Stimulated activated CD8-positive, alpha-beta memory T cell treated with anti-CD3 and anti-CD28 coated beads, Interleukin-4, amount 100 ng/mL, for 24 hours (primary cell): Measurements from ENCODE around the gene PPM1M.

Experiments used
- DNase-seq: peaks from one replicate; pipeline ENCODE4 v3.0.0-alpha.2; 2020; ENCODE audit warnings: low read depth

PPM1M gene

DNA sequence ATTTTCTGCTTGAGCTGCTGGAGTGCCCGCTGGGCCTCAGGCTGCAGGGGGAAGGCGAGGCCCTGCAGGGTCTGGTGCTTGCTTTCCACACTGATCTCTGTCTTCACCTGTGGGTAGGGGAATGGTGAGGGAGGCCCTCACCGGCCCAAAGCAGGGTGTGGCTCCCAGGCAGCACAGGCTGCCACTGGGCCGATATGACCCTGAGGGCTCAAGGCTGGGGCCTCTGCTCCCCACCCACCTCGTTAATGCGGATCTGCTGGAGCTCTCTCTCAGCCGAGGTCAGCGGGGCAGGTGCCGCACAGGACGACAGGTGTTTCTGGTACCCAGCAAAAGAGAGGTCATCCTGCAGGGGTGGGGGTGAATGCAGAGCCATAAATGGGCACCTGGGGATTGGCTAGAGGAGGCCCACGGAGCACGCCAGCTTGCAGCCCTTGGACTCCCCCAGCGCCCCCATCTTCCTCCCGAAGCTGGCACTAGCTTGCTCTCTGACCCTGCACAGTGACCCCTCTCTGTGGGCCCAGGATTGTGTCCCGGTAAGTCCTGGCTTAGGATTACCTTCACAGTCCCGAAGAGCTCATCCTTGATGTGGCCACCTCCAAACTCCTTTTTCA lies 14.6 kb upstream of the PPM1M start:
- DNase-seq: no peak

GRCh38 chr3:52231502-52232278 lies 13.9 kb upstream of the PPM1M start:
- DNase-seq: peak; percentile 85

DNA sequence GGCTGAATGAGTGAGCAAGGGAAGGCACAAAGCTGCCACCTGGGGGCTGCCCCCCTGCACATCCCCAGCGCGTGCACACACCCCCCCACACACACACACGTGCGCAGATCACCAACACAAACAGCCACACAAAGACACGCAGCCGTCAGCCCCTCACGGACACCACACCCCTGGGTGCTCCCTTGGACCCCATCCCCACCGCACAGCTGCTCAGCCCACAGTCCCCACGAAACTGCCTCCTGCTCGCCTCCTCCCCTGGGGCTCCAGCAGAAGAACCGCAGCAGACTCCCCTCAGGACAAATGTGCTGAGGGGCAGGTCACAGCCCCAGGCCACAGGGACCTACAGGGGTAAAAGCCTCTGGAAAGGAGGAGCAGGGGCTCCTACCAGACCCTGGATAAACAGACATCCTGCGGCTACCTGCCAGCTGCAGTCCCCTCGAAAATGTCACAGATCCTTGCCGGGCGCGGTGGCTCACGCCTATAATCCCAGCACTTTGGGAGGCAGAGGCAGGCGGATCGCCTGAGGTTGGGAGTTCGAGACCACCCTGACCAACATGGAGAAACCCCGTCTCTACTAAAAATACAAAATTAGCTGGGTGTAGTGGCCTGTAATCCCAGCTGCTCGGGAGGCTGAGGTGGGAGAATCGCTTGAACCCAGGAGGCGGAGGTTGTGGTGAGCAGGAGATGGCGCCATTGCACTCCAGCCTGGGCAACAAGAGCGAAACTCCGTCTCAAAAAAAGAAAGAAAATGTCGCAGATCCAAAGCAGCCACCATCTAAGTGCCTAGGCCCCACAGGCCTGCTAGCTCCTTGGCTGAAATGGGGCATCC lies 13.1 kb upstream of the PPM1M start:
- DNase-seq: no peak

DNA sequence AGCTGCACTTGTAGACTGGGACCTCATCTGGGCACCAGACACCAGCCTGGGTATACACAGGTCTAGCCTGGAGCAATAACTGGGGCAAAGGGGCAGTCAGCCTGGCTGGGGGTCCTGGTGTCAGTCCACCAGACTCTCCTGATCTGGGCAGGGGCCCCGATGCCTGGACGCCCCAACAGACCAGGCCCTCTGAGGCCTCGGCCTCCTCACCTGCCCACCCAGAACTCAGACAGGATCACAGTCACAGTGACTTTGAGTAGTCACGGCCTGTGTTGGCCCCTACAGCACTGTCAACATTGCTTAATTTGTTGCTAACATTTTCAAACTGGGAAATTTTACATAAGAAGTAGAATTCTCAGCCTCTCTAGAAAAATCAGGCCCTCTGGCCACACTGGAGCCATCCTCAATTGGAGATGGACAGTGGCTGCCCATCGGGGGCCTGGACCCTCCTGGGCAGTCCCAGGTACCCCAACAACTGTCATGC lies 12.4 kb upstream of the PPM1M start:
- DNase-seq: no peak

GRCh38 chr3:52233968-52234367 lies 11.6 kb upstream of the PPM1M start:
- DNase-seq: no peak

- no peak for DNase-seq
Observed at GRCh38 chr3:52234516-52235447, 10.8 kb upstream of the PPM1M start.

DNA sequence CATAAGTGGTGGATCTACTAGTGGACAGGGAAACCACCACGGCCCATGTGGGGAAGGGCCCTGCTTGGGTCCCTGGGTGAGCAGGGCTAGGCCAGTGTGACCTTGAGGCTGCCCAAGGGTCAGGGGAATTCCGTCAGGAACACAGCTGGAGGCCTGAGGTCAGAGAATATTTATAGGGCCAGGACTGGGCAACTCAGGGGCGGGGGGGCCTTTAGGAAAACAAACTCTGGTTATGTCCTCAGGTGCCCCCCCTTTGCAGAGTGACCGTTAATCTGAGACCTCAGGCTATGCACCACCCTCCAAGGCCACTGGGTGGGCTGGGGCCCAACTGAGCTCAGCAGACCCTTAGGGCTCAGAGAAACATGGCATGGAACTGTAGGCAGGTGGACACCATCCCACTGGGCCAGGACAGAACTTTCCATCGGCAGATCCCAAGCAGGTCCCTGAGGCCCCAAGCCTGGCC lies 9.1 kb upstream of the PPM1M start:
- DNase-seq: no peak

- DNase-seq: no peak
Observed at GRCh38 chr3:52237006-52237656, 8.4 kb upstream of the PPM1M start.

DNA sequence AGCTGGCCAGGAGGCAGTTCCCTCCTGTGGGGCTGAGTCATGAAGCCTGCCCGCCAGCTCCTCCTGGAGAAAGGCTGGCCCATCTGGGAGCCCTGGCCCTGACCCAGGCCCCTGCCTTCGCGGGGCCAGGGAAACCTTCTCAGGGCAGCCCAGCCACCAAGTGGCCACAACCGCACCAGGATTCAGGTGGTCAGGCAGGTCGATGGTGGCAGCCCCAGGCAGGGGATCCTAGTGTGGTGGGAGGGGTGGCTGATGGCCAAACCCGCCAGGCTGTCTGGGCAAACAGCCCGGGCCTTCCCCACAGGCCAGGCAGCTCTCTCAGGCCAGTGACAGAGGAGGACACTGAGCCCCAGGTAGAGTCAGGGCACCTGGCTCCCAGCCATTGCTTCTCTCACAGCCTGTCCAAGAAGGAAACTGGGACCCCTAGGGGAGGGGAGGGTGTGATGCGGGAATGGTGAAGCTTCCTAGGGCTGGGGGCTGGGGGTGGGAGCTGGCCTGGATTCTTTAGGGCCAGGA lies 7.8 kb upstream of the PPM1M start:
- DNase-seq: no peak

GRCh38 chr3:52238193-52238760 lies 7.3 kb upstream of the PPM1M start:
- DNase-seq: no peak

DNA sequence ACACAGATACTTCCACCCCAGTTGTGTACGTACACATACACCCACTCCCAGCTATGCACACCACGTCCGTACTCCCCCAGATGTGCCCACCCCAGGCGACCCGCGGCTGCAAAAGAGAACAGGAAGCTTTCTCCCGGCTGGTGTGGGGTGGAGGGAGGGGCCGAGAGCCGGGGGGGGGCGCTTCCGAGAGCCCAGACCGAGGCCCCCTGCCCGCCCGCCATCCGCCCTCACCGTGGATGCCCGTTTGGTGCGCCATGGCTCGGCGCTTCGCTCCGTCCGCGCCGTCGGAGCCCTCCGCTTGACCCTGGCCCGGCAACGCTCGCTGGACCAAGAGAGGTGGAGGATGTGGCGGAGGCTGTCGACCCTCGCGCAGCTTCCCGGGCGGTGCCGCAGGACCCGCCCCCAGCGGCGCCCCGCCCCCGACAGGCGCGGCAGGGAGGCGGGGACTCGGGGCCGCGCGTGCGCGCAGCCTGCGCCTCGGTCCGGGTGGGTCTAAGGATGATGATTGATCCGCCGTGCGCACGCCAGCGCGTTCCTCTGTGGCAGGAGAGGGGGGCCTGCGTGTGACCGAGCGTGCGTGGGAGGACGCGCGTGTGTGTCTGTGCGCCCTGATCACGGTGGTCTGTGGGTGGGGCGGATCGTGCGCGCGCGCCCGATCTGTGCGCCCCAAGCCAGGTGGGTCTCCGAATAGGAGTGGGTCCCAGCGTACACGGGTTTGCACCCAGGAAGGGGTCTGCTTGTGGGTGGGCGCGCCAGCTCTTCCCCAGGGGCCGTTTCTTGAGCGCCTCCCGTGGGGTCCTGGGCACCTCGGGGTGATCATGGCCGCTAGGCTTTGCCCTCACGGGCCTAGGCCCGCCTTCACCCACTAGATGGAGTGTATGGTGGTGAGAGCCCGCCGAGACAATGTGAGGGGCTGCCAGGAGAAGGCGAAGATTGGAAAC lies 6.5 kb upstream of the PPM1M start, which contains the start of gene TWF2:
TWF2 (minus strand) TSS at position 398 of the 941 bp plus-strand sequence; CDS start at position 256, 142 bp downstream.
- peak; percentile 81 for DNase-seq

- no peak for DNase-seq
Observed at GRCh38 chr3:52240059-52240885, 5.3 kb upstream of the PPM1M start.

- DNase-seq: no peak
Observed at GRCh38 chr3:52240886-52241370, 4.6 kb upstream of the PPM1M start.

DNA sequence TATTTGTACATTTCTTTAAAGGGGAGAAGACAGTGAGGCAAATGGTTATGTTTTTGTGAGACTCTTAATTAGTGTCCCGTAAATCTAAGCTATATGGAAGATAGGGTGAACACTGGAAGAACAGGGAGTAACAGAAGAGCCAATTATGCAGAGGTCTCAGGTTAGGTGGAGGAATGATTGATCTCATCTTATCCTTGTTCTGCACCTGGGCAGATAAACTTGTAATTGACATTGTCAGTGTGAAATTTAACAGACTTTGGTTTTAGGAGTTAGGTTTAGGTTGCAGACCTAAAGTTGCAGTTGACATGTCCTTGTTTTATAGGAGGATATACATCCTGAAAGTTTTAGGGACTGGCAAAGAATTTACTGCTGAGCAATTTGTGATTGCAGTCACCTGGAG lies 3.5 kb upstream of the PPM1M start:
- no peak for DNase-seq

GRCh38 chr3:52243791-52244628 lies 1.5 kb upstream of the PPM1M start:
- no peak for DNase-seq

DNA sequence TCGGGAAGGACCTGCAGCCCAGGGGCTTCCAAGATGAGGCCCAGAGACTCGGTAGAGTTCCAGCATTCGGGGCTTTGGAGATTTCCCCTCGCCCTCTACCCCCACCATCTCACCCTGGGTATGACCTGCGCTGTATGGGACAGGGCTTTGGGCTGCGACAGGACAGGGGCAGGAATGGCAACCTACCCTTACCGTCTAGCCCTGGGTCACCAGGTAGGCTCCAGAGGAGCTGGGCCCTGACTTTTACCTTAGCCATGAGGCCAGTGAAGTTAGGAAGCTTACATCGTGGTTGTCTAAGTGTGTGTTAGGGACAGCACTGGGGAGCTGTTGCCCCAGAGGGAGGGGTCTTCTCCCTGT lies 683 bp downstream of the PPM1M start:
- DNase-seq: no peak

DNA sequence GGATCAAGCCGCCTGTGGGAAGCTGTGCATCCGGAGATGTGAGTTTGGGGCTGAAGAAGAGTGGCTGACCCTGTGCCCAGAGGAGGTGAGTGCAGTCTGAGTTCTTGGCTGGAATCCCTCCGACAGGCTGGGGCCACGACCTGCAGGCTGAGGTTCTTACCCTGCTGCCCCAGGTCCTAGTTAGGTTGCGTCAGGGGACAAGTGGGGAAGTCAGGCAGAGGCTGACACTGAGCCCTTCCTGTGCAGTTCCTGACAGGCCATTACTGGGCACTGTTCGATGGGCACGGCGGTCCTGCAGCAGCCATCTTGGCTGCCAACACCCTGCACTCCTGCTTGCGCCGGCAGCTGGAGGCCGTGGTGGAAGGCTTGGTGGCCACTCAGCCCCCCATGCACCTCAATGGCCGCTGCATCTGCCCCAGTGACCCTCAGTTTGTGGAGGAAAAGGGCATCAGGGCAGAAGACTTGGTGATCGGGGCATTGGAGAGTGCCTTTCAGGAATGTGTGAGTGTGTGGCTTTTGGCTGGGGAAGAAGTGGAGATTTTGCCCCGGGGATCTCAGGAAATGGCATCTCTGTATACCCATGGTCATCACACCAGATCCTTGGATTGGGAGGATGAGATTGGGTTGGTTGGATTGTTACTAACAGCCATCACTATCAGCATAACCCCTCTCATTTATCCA lies 1.3 kb downstream of the PPM1M start:
- DNase-seq: no peak
